Activated CD4-positive, alpha-beta T cell treated with anti-CD3 and anti-CD28 coated beads, Interleukin-2, amount 10 ng/mL, durations not matched to agents 24 days and 14 days (primary cell): Measurements from ENCODE around the gene UTP11. TPM values are rescaled to one million over a fixed set of nuclear protein-coding genes. Genes with fewer than 3 reads are reported as not detected.

ENCODE experiments used
- DNase-seq: peaks from one replicate; pipeline ENCODE4 v3.0.0; 2022
- H3K27ac Mint-ChIP-seq: one replicate; pipeline ENCODE4 v1.8.0; 2022; ENCODE audit warnings: mild to moderate bottlenecking, mixed read lengths
- H3K27me3 Mint-ChIP-seq: one replicate; pipeline ENCODE4 v1.8.0; 2022; ENCODE audit warnings: mixed read lengths
- H3K36me3 Mint-ChIP-seq: one replicate; pipeline ENCODE4 v1.8.0; 2022; ENCODE audit warnings: low read depth, mild to moderate bottlenecking, mixed read lengths
- H3K4me1 Mint-ChIP-seq: one replicate; pipeline ENCODE4 v1.8.0; 2021; ENCODE audit warnings: mixed read lengths
- H3K4me3 Mint-ChIP-seq: one replicate; pipeline ENCODE4 v1.8.0; 2022; ENCODE audit warnings: mild to moderate bottlenecking, moderate library complexity, mixed read lengths
- H3K9me3 Mint-ChIP-seq: one replicate; pipeline ENCODE4 v1.8.0; 2021; ENCODE audit warnings: mixed read lengths
- intact Hi-C: fragments of 100-400 bp; cut with micrococcal nuclease; formaldehyde crosslinking; loops from one replicate; pipeline ENCODE4 v1.15.1; 2023
- total RNA-seq: library from RNA; stranded (reverse); gene quantifications from 2 replicates; pipeline ENCODE4 v1.2.3, GENCODE V29; 2022

The UTP11 gene
- total RNA-seq, 1 donor from 2014 or later, result 99.5 TPM

GRCh38 chr1:38071312-38072256 lies 59.0 kb downstream of the UTP11 start:
- peaks cover 26% of the 10 kb centered on the region for H3K27me3 Mint-ChIP-seq
- no peaks in the 10 kb centered on the region for H3K36me3 Mint-ChIP-seq
- H3K27ac Mint-ChIP-seq, result no peak overlapping the region
- intact Hi-C loops, result loop anchor here (2.0 kb wide), 1 partner anchor 45 kb away; no protein-coding TSS in a partner anchor
- H3K4me3 Mint-ChIP-seq, result no peak overlapping the region
- DNase-seq, result no peak
- H3K4me1 Mint-ChIP-seq, result no peaks in the 10 kb centered on the region
- no peaks in the 10 kb centered on the region for H3K9me3 Mint-ChIP-seq

GRCh38 chr1:38072858-38073257 lies 60.3 kb downstream of the UTP11 start:
- DNase-seq, result no peak

DNA sequence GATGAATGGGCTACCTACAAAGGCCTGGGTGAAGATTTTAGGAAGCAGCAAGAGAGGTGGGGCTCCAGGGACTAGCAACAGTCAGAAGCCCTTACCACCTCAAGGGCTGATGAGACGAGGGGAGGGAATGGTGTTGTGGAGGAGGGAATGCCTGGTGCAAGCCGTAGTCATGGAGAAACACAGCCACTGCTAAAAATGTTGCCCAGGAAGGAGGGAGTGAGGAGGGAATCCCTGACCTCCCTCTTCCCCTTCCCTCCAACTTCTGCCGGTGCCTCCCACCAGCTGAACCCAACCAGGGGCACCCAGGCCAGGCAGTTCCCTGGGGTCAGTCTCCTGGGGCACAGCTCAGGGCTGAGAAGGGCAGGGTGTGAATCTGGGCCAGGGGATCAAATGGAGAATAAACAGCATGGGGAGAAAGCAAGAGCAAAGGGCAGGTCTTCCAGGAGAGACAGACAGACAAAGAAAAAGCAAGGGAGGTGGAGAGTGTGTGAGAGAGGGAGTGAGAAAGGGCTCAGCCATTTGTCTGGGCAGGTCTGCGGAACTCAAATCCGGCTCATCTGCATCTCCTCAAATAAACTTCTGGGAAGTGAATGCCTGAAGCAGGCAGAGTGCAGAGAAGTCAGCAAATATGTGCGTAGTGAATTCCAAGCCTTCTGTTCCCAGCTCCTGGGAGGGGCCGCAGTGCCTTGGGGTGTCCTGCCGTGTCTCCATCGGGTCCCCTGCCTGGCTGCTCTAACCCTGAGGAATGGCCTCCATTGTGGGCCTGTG lies 61.2 kb downstream of the UTP11 start:
- intact Hi-C loops, result no loop called here
- no peaks in the 10 kb centered on the region for H3K4me1 Mint-ChIP-seq
- H3K27me3 Mint-ChIP-seq, result peaks cover 15% of the 10 kb centered on the region
- H3K9me3 Mint-ChIP-seq, result no peaks in the 10 kb centered on the region
- no peaks in the 10 kb centered on the region for H3K36me3 Mint-ChIP-seq
- H3K27ac Mint-ChIP-seq, result no peak overlapping the region
- no peak overlapping the region for H3K4me3 Mint-ChIP-seq
- no peak for DNase-seq

More at GRCh38 chr1:38072858-38073257, 60.3 kb downstream of the UTP11 start:
- Mint-ChIP-seq H3K27me3 (peaks cover 19% of the 10 kb centered on the region), H3K27ac (no peak overlapping the region), H3K4me3 (no peak overlapping the region), H3K36me3 (no peaks in the 10 kb centered on the region), H3K9me3 (no peaks in the 10 kb centered on the region), H3K4me1 (no peaks in the 10 kb centered on the region)
- intact Hi-C loops, result no loop called here

GRCh38 chr1:38074302-38074677 lies 61.8 kb downstream of the UTP11 start:
- H3K4me1 Mint-ChIP-seq, result no peaks in the 10 kb centered on the region
- H3K27ac Mint-ChIP-seq, result no peak overlapping the region
- H3K36me3 Mint-ChIP-seq, result no peaks in the 10 kb centered on the region
- intact Hi-C loops, result no loop called here
- peaks cover 15% of the 10 kb centered on the region for H3K27me3 Mint-ChIP-seq
- H3K4me3 Mint-ChIP-seq, result no peak overlapping the region
- no peaks in the 10 kb centered on the region for H3K9me3 Mint-ChIP-seq
- DNase-seq, result no peak

Other genes with a start within 250 kb of the UTP11 start
- 0.21 and 0.31 TPM in 2 replicates for gene EPHA10, start 247.6 kb upstream of the UTP11 start, total RNA-seq
- gene MANEAL, start 218.9 kb upstream of the UTP11 start, total RNA-seq, result 2.7 and 3.1 TPM in 2 replicates
- gene C1orf122, start 204.9 kb upstream of the UTP11 start, total RNA-seq, result 26.4 and 26.7 TPM in 2 replicates
- 69.9 and 76.1 TPM in 2 replicates for gene YRDC, start 204.5 kb upstream of the UTP11 start, total RNA-seq
- gene MTF1, start 153.1 kb upstream of the UTP11 start, total RNA-seq, result 31.2 and 31.6 TPM in 2 replicates
- gene INPP5B, start 65.7 kb upstream of the UTP11 start, total RNA-seq, result 23.8 and 27.2 TPM in 2 replicates
- gene SF3A3, start 22.7 kb upstream of the UTP11 start, total RNA-seq, result 132 and 144 TPM in 2 replicates
- 40.8 and 41.9 TPM in 2 replicates for gene FHL3, start 7.2 kb upstream of the UTP11 start, total RNA-seq
- gene POU3F1, start 34.1 kb downstream of the UTP11 start, total RNA-seq, result 1.4 and 1.5 TPM in 2 replicates